WTC11 (cell line): Measurements from ENCODE around the gene ENTREP3. TPM values are rescaled to one million over a fixed set of nuclear protein-coding genes. Genes with fewer than 3 reads are reported as not detected.

Source experiments
- ATAC-seq: fragments of 200-7000 bp; cut with Tn5 transposase; 2 replicates; pipeline ENCODE4 v1.10.0; 2021; ENCODE audit warnings: mild to moderate bottlenecking, moderate library complexity
- CTCF ChIA-PET: fragments of 300-600 bp; sonication (Branson Sonifier 250); formaldehyde crosslinking; loops from one replicate; lab custom pipeline; 2021; ENCODE audit warnings: antibody characterized with exemption; lab: Charles Lee
- POLR2A ChIA-PET: fragments of 350-600 bp; sonication (Branson Sonifier 250); formaldehyde crosslinking; loops from one replicate; lab custom pipeline; 2021; ENCODE audit warnings: antibody characterized with exemption; lab: Charles Lee
- DNase-seq: peaks from one replicate; pipeline ENCODE4 v3.0.0; 2021; ENCODE audit warnings: low spot score
- H3K27ac Mint-ChIP-seq: 2 replicates; pipeline ENCODE4 v1.8.0; 2021; ENCODE audit warnings: mixed read lengths
- H3K27me3 Mint-ChIP-seq: 2 replicates; pipeline ENCODE4 v1.8.0; 2021; ENCODE audit warnings: low read depth, mild to moderate bottlenecking, moderate library complexity, mixed read lengths
- H3K36me3 Mint-ChIP-seq: 2 replicates; pipeline ENCODE4 v1.8.0; 2021; ENCODE audit warnings: mixed read lengths
- H3K4me1 Mint-ChIP-seq: 2 replicates; pipeline ENCODE4 v1.8.0; 2022; ENCODE audit warnings: mixed read lengths
- H3K4me3 Mint-ChIP-seq: 2 replicates; pipeline ENCODE4 v1.8.0; 2021; ENCODE audit warnings: mild to moderate bottlenecking, moderate library complexity, mixed read lengths
- H3K9me3 Mint-ChIP-seq: 2 replicates; pipeline ENCODE4 v1.8.0; 2021; ENCODE audit warnings: mixed read lengths
- ATF2 ChIP-seq: sonication (generic); formaldehyde crosslinking; IDR thresholded peaks from 2 replicates; pipeline ENCODE4 v1.8.1; 2022; ENCODE audit warnings: low read depth, missing genetic modification reagents, borderline replicate concordance
- FOXK1 ChIP-seq: sonication (generic); formaldehyde crosslinking; IDR thresholded peaks from 2 replicates; pipeline ENCODE4 v1.8.0; 2022; ENCODE audit warnings: mild to moderate bottlenecking, moderate library complexity, missing genetic modification reagents
- GTF2I ChIP-seq: fragments of 250-450 bp; sonication (Bioruptor Pico); conservative IDR thresholded peaks from 2 replicates; pipeline ENCODE4 v1.4.0; 2021; ENCODE audit warnings: mild to moderate bottlenecking
- HMGA2 ChIP-seq: fragments of 250-450 bp; sonication (Bioruptor Pico); IDR thresholded peaks from 2 replicates; pipeline ENCODE4 v1.4.0; 2021; ENCODE audit warnings: mild to moderate bottlenecking, moderate library complexity
- JAZF1 ChIP-seq: fragments of 250-450 bp; sonication (Bioruptor Pico); IDR thresholded peaks from 2 replicates; pipeline ENCODE4 v1.9.0; 2021; ENCODE audit warnings: moderate library complexity, mild to moderate bottlenecking, inconsistent platforms
- KAT7 ChIP-seq: sonication (generic); formaldehyde crosslinking; IDR thresholded peaks from 2 replicates; pipeline ENCODE4 v1.8.1; 2023; ENCODE audit warnings: missing genetic modification reagents, mild to moderate bottlenecking, borderline replicate concordance
- MXD4 ChIP-seq: fragments of 250-450 bp; sonication (Bioruptor Pico); IDR thresholded peaks from 2 replicates; pipeline ENCODE4 v1.8.0; 2021; ENCODE audit warnings: mild to moderate bottlenecking, moderate library complexity, borderline replicate concordance
- NR2C2 ChIP-seq: sonication (generic); formaldehyde crosslinking; IDR thresholded peaks from 2 replicates; pipeline ENCODE4 v1.8.0; 2022; ENCODE audit warnings: mild to moderate bottlenecking, missing genetic modification reagents
- SP1 ChIP-seq: sonication (generic); formaldehyde crosslinking; conservative IDR thresholded peaks from 2 replicates; pipeline ENCODE4 v1.8.1; 2022; ENCODE audit warnings: missing genetic modification reagents
- TEAD1 ChIP-seq: sonication (generic); formaldehyde crosslinking; IDR thresholded peaks from 2 replicates; pipeline ENCODE4 v1.8.0; 2022; ENCODE audit warnings: mild to moderate bottlenecking, missing genetic modification reagents
- ZMAT4 ChIP-seq: fragments of 250-450 bp; sonication (Bioruptor Pico); IDR thresholded peaks from 2 replicates; pipeline ENCODE4 v1.9.0; 2021; ENCODE audit warnings: mild to moderate bottlenecking
- ZNF138 ChIP-seq: sonication (generic); formaldehyde crosslinking; conservative IDR thresholded peaks from 2 replicates; pipeline ENCODE4 v1.8.1; 2022; ENCODE audit warnings: mild to moderate bottlenecking, moderate library complexity, missing genetic modification reagents
- ZNF416 ChIP-seq: fragments of 250-450 bp; sonication (Bioruptor Pico); IDR thresholded peaks from 2 replicates; pipeline ENCODE4 v1.9.0; 2021; ENCODE audit warnings: mild to moderate bottlenecking, inconsistent platforms
- total RNA-seq: library from RNA; stranded (reverse); gene quantifications from 3 replicates; pipeline ENCODE4 v1.2.3, GENCODE V29; 2021
- TF ChIP-seq, protein P1 (sequence below): sonication (generic); formaldehyde crosslinking; IDR thresholded peaks from 2 replicates; pipeline ENCODE4 v1.8.0; 2022; ENCODE audit warnings: mild to moderate bottlenecking, missing genetic modification reagents
- TF ChIP-seq, protein P2 (sequence below): fragments of 250-450 bp; sonication (Bioruptor Pico); IDR thresholded peaks from 2 replicates; pipeline ENCODE4 v1.8.0; 2021; ENCODE audit warnings: mild to moderate bottlenecking
- TF ChIP-seq, protein P3 (sequence below): fragments of 200-600 bp; IDR thresholded peaks from 2 replicates; pipeline ENCODE4 v1.8.0; 2022; ENCODE audit warnings: antibody characterized with exemption
- TF ChIP-seq, protein P4 (sequence below): sonication (generic); formaldehyde crosslinking; IDR thresholded peaks from 2 replicates; pipeline ENCODE4 v1.8.1; 2023; ENCODE audit warnings: mild to moderate bottlenecking, moderate library complexity, missing genetic modification reagents

ENTREP3 gene
- total RNA-seq, 1 experiment from 2014 or later = 67.8 TPM

DNA sequence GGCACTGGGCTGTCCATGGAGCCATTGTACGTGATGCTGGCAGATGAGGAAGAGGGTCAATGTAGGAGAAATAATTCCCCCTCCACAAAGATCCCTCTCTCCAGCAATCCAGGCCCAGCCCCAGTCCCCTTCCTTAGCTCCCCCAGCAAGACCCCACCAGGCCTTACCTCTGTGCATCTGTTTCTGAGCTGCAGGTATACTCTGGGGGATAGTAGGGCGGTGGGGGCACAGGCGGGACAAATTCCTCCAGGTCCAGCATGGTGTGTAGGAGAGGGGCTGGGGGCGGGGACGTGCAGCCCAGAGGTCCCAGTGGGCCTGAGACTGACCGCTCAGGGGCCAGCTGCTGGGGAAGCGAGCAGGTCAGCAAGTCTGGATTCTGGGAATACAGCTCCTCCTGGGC lies 3.7 kb downstream of the ENTREP3 start:
- CTCF ChIA-PET = interaction anchor here (1.0 to 4.8 kb wide), 28 partner anchors 9 to 478 kb away, joined by 3 to 204 read pairs (median 15); partner anchors contain the start of genes CLK2, FDPS, HCN3 and KRTCAP2
- POLR2A ChIA-PET = interaction anchor here (0.6 to 1.7 kb wide), 4 partner anchors 9 to 69 kb away, joined by 3 to 6 read pairs (median 4); partner anchors contain the start of gene RUSC1
- DNase-seq (no peak), ATAC-seq (no peak)
- no peak overlapping the region for H3K27ac Mint-ChIP-seq
- peaks cover 13% of the 10 kb centered on the region for H3K36me3 Mint-ChIP-seq
- peaks cover 9% of the 10 kb centered on the region for H3K27me3 Mint-ChIP-seq
- H3K4me3 Mint-ChIP-seq = no peak overlapping the region
- TF ChIP-seq ZNF416 (CRISPR knock-in tag) = no peak
- no peak for TF ChIP-seq ATF2 (CRISPR knock-in tag)
- no peak for TF ChIP-seq ZMAT4 (CRISPR knock-in tag)
- no peak for TF ChIP-seq TEAD1
- TF ChIP-seq, protein P1, sequence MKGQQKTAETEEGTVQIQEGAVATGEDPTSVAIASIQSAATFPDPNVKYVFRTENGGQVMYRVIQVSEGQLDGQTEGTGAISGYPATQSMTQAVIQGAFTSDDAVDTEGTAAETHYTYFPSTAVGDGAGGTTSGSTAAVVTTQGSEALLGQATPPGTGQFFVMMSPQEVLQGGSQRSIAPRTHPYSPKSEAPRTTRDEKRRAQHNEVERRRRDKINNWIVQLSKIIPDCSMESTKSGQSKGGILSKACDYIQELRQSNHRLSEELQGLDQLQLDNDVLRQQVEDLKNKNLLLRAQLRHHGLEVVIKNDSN (CRISPR knock-in tag) = no peak
- TF ChIP-seq, protein P2, sequence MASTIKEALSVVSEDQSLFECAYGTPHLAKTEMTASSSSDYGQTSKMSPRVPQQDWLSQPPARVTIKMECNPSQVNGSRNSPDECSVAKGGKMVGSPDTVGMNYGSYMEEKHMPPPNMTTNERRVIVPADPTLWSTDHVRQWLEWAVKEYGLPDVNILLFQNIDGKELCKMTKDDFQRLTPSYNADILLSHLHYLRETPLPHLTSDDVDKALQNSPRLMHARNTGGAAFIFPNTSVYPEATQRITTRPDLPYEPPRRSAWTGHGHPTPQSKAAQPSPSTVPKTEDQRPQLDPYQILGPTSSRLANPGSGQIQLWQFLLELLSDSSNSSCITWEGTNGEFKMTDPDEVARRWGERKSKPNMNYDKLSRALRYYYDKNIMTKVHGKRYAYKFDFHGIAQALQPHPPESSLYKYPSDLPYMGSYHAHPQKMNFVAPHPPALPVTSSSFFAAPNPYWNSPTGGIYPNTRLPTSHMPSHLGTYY (CRISPR knock-in tag) = no peak
- TF ChIP-seq GTF2I (CRISPR knock-in tag) = no peak
- TF ChIP-seq KAT7 (CRISPR knock-in tag) = no peak
- TF ChIP-seq ZNF138 (CRISPR knock-in tag) = no peak
- no peak for TF ChIP-seq NR2C2 (CRISPR knock-in tag)
- no peak for TF ChIP-seq MXD4
- H3K4me1 Mint-ChIP-seq = peaks cover 23% of the 10 kb centered on the region
- H3K9me3 Mint-ChIP-seq = no peaks in the 10 kb centered on the region

- Mint-ChIP-seq H3K27me3 (peaks cover 16% of the 10 kb centered on the region), H3K4me3 (peak overlapping the region; percentile 58), H3K36me3 (peaks cover 17% of the 10 kb centered on the region), H3K4me1 (peaks cover 24% of the 10 kb centered on the region), H3K27ac (peak overlapping the region; percentile 89), H3K9me3 (no peaks in the 10 kb centered on the region)
- DNase-seq = peak; percentile 99
- ChIA-PET POLR2A (interaction anchor here (1.0 to 1.7 kb wide), 6 partner anchors 10 to 67 kb away, joined by 3 to 6 read pairs (median 4); partner anchors contain the start of gene CLK2), CTCF (interaction anchor here (0.5 to 4.8 kb wide), 63 partner anchors 9 to 1484 kb away, joined by 3 to 204 read pairs (median 6); partner anchors contain the start of genes CLK2, FDPS, HCN3 and KRTCAP2)
- TF ChIP-seq TEAD1 (peak; percentile 50; the same call in 1 of the 2 replicates), JAZF1 (CRISPR knock-in tag) (no peak), SP1 (CRISPR knock-in tag) (peak; percentile 33; the same call in 1 of the 2 replicates), HMGA2 (no peak), FOXK1 (CRISPR knock-in tag) (0 out of 2 replicates have a peak, but pooled peaks have one; percentile 17), ZNF416 (CRISPR knock-in tag) (peak; percentile 32; the same call in 1 of the 2 replicates)
- TF ChIP-seq, protein P3, sequence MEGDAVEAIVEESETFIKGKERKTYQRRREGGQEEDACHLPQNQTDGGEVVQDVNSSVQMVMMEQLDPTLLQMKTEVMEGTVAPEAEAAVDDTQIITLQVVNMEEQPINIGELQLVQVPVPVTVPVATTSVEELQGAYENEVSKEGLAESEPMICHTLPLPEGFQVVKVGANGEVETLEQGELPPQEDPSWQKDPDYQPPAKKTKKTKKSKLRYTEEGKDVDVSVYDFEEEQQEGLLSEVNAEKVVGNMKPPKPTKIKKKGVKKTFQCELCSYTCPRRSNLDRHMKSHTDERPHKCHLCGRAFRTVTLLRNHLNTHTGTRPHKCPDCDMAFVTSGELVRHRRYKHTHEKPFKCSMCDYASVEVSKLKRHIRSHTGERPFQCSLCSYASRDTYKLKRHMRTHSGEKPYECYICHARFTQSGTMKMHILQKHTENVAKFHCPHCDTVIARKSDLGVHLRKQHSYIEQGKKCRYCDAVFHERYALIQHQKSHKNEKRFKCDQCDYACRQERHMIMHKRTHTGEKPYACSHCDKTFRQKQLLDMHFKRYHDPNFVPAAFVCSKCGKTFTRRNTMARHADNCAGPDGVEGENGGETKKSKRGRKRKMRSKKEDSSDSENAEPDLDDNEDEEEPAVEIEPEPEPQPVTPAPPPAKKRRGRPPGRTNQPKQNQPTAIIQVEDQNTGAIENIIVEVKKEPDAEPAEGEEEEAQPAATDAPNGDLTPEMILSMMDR = peak; percentile 99
- TF ChIP-seq, protein P4, sequence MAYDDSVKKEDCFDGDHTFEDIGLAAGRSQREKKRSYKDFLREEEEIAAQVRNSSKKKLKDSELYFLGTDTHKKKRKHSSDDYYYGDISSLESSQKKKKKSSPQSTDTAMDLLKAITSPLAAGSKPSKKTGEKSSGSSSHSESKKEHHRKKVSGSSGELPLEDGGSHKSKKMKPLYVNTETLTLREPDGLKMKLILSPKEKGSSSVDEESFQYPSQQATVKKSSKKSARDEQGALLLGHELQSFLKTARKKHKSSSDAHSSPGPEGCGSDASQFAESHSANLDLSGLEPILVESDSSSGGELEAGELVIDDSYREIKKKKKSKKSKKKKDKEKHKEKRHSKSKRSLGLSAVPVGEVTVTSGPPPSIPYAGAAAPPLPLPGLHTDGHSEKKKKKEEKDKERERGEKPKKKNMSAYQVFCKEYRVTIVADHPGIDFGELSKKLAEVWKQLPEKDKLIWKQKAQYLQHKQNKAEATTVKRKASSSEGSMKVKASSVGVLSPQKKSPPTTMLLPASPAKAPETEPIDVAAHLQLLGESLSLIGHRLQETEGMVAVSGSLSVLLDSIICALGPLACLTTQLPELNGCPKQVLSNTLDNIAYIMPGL (CRISPR knock-in tag) = peak; percentile 95
- ATAC-seq = peak; percentile 87
Measured at GRCh38 chr1:155250633-155251449, 4.4 kb downstream of the ENTREP3 start.
